Measurements from ENCODE around the gene VPS33B. TPM values are rescaled to one million over a fixed set of nuclear protein-coding genes. Genes with fewer than 3 reads are reported as not detected.

Gene VPS33B
- total and polyA plus RNA-seq, 10 donors, result 12.1 to 27.6 (median 17.9) TPM

DNA sequence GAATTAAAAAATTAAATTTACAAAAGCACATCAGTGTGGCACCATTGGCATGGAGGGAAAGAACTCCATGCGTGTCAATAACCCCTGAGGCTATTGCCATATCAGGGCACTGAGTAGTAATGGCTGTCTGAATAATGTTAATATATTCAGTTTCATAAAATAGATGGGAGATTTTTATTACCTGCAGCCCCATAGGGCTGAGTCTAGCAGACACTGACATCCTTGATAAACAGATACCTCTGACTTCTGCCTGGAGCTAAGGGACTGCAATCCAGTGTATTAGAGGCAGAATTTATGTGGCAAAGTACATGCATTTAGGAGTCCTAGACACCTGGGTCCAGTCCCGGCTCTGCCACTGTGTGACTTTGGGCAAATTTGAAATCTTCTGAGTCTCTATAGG is 38.8 kb upstream of the VPS33B start:
- Histone ChIP-seq H3K36me3 (no peaks in the 10 kb centered on the region), H3K27me3 (replicated peaks in 1 of 7) (peaks cover 0 to 32% (median 16%) of the 10 kb centered on the region in 7 donors), H3K27ac (no peak overlapping the region), H3K4me1 (peaks cover 0 to under 1% (median 0%) of the 10 kb centered on the region in 6 donors), H3K9me3 (peaks cover 0 to 12% (median 5%) of the 10 kb centered on the region in 8 donors), H3K4me3 (no peak overlapping the region)
- intact Hi-C loops (cut with DNase I; ENCODE audit: low total_unique reads), result no loop called here
- WGBS, 5 donors, result 88 to 94% (median 90%) methylated on average over 2 of the region's 2 CpGs
- no peak for DNase-seq
- no peak for TF ChIP-seq POLR2A (IDR thresholded peaks at IDR 0.05)
- TF ChIP-seq, protein P1, sequence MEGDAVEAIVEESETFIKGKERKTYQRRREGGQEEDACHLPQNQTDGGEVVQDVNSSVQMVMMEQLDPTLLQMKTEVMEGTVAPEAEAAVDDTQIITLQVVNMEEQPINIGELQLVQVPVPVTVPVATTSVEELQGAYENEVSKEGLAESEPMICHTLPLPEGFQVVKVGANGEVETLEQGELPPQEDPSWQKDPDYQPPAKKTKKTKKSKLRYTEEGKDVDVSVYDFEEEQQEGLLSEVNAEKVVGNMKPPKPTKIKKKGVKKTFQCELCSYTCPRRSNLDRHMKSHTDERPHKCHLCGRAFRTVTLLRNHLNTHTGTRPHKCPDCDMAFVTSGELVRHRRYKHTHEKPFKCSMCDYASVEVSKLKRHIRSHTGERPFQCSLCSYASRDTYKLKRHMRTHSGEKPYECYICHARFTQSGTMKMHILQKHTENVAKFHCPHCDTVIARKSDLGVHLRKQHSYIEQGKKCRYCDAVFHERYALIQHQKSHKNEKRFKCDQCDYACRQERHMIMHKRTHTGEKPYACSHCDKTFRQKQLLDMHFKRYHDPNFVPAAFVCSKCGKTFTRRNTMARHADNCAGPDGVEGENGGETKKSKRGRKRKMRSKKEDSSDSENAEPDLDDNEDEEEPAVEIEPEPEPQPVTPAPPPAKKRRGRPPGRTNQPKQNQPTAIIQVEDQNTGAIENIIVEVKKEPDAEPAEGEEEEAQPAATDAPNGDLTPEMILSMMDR (IDR thresholded peaks at IDR 0.05 in 8 of 11, conservative IDR thresholded peaks at IDR 0.05 in 3 of 11), result no peak

DNA sequence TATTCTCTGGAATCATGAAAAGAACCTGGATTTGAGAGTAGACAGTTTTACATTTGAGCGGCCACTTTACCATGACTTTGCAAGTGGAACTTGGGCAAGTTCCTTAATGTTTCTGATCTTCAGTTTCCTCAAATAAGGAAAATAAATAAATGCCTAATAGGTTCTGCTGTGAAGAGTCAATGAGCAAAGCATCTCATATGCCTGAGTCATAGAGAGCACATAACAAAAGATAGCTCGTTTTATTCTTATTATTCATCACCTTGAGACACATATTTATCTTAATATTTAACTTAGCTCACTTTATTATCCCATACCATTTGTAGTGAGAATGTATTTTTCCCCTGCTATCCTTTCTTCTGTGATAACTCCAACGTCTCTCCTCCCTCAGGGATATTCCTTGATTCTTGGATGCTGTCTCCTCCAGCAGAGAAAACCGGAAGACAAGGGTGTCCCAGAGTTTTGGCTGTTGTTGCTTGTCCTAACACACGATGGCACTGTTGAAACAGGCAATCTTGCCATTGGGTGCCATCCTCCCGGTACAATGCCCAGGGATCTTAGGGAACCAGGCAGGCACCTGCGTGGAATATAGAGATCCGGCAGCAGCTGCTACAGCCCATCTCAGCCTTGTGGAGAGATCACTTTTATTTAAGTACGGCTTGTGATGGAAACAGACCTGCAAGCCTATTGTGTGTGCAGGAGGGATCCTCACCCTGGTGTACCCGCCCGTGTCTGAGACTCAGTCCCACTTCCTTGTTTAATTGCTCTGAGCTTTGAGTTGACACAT is 33.3 kb upstream of the VPS33B start:
- no peak for TF ChIP-seq POLR2AphosphoS5 (IDR thresholded peaks at IDR 0.05)
- TF ChIP-seq, protein P1 (IDR thresholded peaks at IDR 0.05 in 8 of 11, conservative IDR thresholded peaks at IDR 0.05 in 3 of 11), result peak in 10 of 11 experiments; percentile 19 to 74 (median 62)
- no peak for TF ChIP-seq POLR2A (IDR thresholded peaks at IDR 0.05)
- H3K36me3 ChIP-seq, result no peaks in the 10 kb centered on the region
- WGBS, 5 donors, result 21 to 26% (median 24%) methylated on average over 11 of the region's 11 CpGs
- no peak overlapping the region for H3K4me3 ChIP-seq
- H3K9me3 ChIP-seq, result no peaks in the 10 kb centered on the region
- intact Hi-C loops (cut with DNase I; ENCODE audit: low total_unique reads), result loop anchor here (5.0 kb wide), 2 partner anchors 172 to 217 kb away; no protein-coding TSS in a partner anchor
- H3K27me3 ChIP-seq (replicated peaks in 1 of 7), result peaks cover 0 to 82% (median 43%) of the 10 kb centered on the region in 7 donors
- H3K4me1 ChIP-seq, result peaks cover 0 to 6% (median 0%) of the 10 kb centered on the region in 6 donors
- H3K27ac ChIP-seq, result no peak overlapping the region
- DNase-seq, result no peak

DNA sequence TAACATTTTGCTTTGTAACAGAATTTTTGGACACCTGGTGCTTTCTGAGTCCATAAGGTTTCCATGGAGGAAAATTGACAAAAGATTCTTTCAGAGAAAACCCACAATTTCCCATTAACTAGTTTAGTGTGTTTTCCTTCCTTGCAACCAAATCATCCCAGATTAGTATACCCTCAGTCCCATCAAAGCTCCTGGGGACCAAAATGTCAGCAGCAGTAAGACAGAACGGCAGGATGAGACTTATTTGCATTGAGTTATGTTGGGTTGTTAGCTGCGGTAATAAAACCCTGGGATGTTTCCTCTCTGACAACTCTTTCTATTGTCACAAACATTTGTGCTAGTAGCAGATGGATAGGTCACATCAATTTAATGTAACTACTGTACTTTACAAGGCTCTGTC is 32.4 kb upstream of the VPS33B start:
- no peak for TF ChIP-seq POLR2AphosphoS5 (IDR thresholded peaks at IDR 0.05)
- TF ChIP-seq, protein P1 (IDR thresholded peaks at IDR 0.05 in 8 of 11, conservative IDR thresholded peaks at IDR 0.05 in 3 of 11), result no peak
- TF ChIP-seq POLR2A (IDR thresholded peaks at IDR 0.05), result no peak
- no peak for DNase-seq
- WGBS, 5 donors, result 14 to 36% (median 26%) methylated on average over 2 of the region's 2 CpGs
- intact Hi-C loops (cut with DNase I; ENCODE audit: low total_unique reads), result loop anchor here (5.0 kb wide), 2 partner anchors 172 to 217 kb away; no protein-coding TSS in a partner anchor
- peaks cover 0 to 88% (median 43%) of the 10 kb centered on the region in 7 donors for H3K27me3 ChIP-seq (replicated peaks in 1 of 7)
- H3K4me3 ChIP-seq, result no peak overlapping the region
- H3K4me1 ChIP-seq, result peaks cover 0 to 11% (median 3%) of the 10 kb centered on the region in 6 donors
- no peaks in the 10 kb centered on the region for H3K9me3 ChIP-seq
- H3K27ac ChIP-seq, result no peak overlapping the region
- no peaks in the 10 kb centered on the region for H3K36me3 ChIP-seq

DNA sequence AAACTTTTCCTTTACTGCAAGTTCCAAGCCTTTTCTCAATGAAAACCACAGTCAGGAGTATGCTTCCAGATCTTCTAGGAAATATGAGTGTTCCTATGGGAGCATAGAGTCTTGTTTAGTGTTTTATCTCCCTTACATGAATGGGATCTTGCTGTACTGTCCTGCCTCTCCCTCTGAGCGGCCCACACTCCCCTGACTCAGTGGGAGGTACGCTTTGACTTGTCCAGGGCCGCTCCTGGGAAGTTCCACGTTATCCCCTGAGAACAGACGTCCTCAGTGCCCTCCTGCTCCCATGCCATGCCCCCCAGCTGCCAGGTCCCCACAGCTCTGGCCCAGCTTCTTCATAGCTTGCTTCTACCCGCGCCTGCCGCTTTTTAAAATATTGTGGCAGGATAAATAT is 28.9 kb upstream of the VPS33B start:
- H3K4me3 ChIP-seq, result no peak overlapping the region
- H3K27me3 ChIP-seq (replicated peaks in 1 of 7), result peaks cover 0 to 56% (median 17%) of the 10 kb centered on the region in 7 donors
- no peak for DNase-seq
- TF ChIP-seq POLR2AphosphoS5 (IDR thresholded peaks at IDR 0.05), result no peak
- TF ChIP-seq, protein P1 (IDR thresholded peaks at IDR 0.05 in 8 of 11, conservative IDR thresholded peaks at IDR 0.05 in 3 of 11), result no peak
- 70 to 81% (median 73%) methylated on average over 8 of the region's 8 CpGs for WGBS, 5 donors
- no peaks in the 10 kb centered on the region for H3K9me3 ChIP-seq
- H3K27ac ChIP-seq, result no peak overlapping the region
- intact Hi-C loops (cut with DNase I; ENCODE audit: low total_unique reads), result no loop called here
- peaks cover 0 to 24% (median 9%) of the 10 kb centered on the region in 6 donors for H3K4me1 ChIP-seq
- H3K36me3 ChIP-seq, result no peaks in the 10 kb centered on the region

Measured in spleen (tissue), 11 donors.